DMS114 treated with DMSO at 0.1 percent for 48 hours (cell line): ENCODE results near the gene HOMER1.
"Not testable (repeated sequence)": the region's sequence is repeated elsewhere in the genome, so short reads cannot be mapped to it uniquely, and the experiment has no call there.

Source experiments
- DNase-seq: peaks from one replicate; lab custom pipeline; 2025; ENCODE audit not compliant: unreplicated experiment; lab: John Stamatoyannopoulos, UW

Gene HOMER1

GRCh38 chr5:79423296-79423695, 90.6 kb downstream of the HOMER1 start:
- DNase-seq: no peak

GRCh38 chr5:79420248-79420647, 93.7 kb downstream of the HOMER1 start:
- DNase-seq: no peak

- no peak for DNase-seq
Observed at GRCh38 chr5:79418276-79418675, 95.7 kb downstream of the HOMER1 start.

GRCh38 chr5:79417495-79417894, 96.4 kb downstream of the HOMER1 start:
- no peak for DNase-seq

- no peak for DNase-seq
Observed at GRCh38 chr5:79416499-79416898, 97.4 kb downstream of the HOMER1 start.

GRCh38 chr5:79413112-79413511, 100.8 kb downstream of the HOMER1 start:
- no peak for DNase-seq

- DNase-seq: no peak
Observed at GRCh38 chr5:79408028-79408427, 105.9 kb downstream of the HOMER1 start.

GRCh38 chr5:79407591-79407990, 106.3 kb downstream of the HOMER1 start:
- no peak for DNase-seq

- no peak for DNase-seq
Observed at GRCh38 chr5:79401216-79401615, 112.7 kb downstream of the HOMER1 start.

- no peak for DNase-seq
Observed at GRCh38 chr5:79399046-79399445, 114.9 kb downstream of the HOMER1 start.

- no peak for DNase-seq
Observed at GRCh38 chr5:79397080-79397479, 116.9 kb downstream of the HOMER1 start.

- DNase-seq: no peak
Observed at GRCh38 chr5:79396265-79396664, 117.7 kb downstream of the HOMER1 start.

GRCh38 chr5:79395296-79395695, 118.6 kb downstream of the HOMER1 start:
- DNase-seq: no peak

GRCh38 chr5:79392776-79393175, 121.2 kb downstream of the HOMER1 start:
- no peak for DNase-seq

GRCh38 chr5:79386679-79387078, 127.3 kb downstream of the HOMER1 start:
- DNase-seq: no peak

GRCh38 chr5:79385126-79385525, 128.8 kb downstream of the HOMER1 start:
- DNase-seq: not testable (repeated sequence)

GRCh38 chr5:79378510-79379186, 135.3 kb downstream of the HOMER1 start:
- no peak for DNase-seq

- no peak for DNase-seq
Observed at GRCh38 chr5:79357398-79357797, 156.5 kb downstream of the HOMER1 start.

- no peak for DNase-seq
Observed at GRCh38 chr5:79349881-79350280, 164.1 kb downstream of the HOMER1 start.

- no peak for DNase-seq
Observed at GRCh38 chr5:79349047-79349446, 164.9 kb downstream of the HOMER1 start.

- DNase-seq: no peak
Observed at GRCh38 chr5:79346420-79346824, 167.5 kb downstream of the HOMER1 start.

GRCh38 chr5:79333852-79334557, 179.9 kb downstream of the HOMER1 start:
- no peak for DNase-seq

GRCh38 chr5:79330071-79330470, 183.9 kb downstream of the HOMER1 start:
- no peak for DNase-seq
